HL-60 (cell line): ENCODE results near the gene HMCN1.

ENCODE experiments used
- DNase-seq, 2 experiments: peaks; one replicate each; pipeline ENCODE4 v3.0.0-alpha.2; 2010 to 2020; ENCODE audit warnings: low read depth in 1 of 2, low spot score in 1 of 2
- H3K27ac ChIP-seq: fragments of 250-450 bp; sonication (Bioruptor Pico); replicated peaks from 2 replicates; pipeline ENCODE4 v1.5.1; 2020; ENCODE audit warnings: mild to moderate bottlenecking, moderate library complexity
- H3K27me3 ChIP-seq: fragments of 250-450 bp; sonication (Bioruptor Pico); 2 replicates; pipeline ENCODE4 v1.5.1; 2021; ENCODE audit warnings: mild to moderate bottlenecking, moderate library complexity; ENCODE audit not compliant: insufficient read depth, poor library complexity, severe bottlenecking
- H3K4me3 ChIP-seq: replicated peaks from 2 replicates; pipeline ENCODE4 v1.5.1; 2011; ENCODE audit warnings: mild to moderate bottlenecking, control low read depth, low read length; ENCODE audit not compliant: insufficient read depth
- CTCF ChIP-seq: IDR thresholded peaks from one replicate; pipeline ENCODE4 v1.5.1; 2011; ENCODE audit warnings: low read length, control low read depth, inconsistent platforms; ENCODE audit not compliant: insufficient read depth
- GABPA ChIP-seq: IDR thresholded peaks from 2 replicates; pipeline ENCODE4 v1.6.1; 2012; ENCODE audit warnings: low read depth
- POLR2AphosphoS5 ChIP-seq: IDR thresholded peaks from 2 replicates; pipeline ENCODE4 v1.6.1; 2012; ENCODE audit warnings: low read depth
- REST ChIP-seq: IDR thresholded peaks from 2 replicates; pipeline ENCODE4 v1.6.1; 2012; ENCODE audit warnings: low read depth; ENCODE audit not compliant: insufficient replicate concordance
- SPI1 ChIP-seq: IDR thresholded peaks from 2 replicates; pipeline ENCODE4 v1.6.1; 2012; ENCODE audit warnings: low read depth, mild to moderate bottlenecking, borderline replicate concordance

HMCN1 gene

GRCh38 chr1:185787238-185787637 is 53.0 kb downstream of the HMCN1 start:
- DNase-seq = no peak
- no peak overlapping the region for H3K4me3 ChIP-seq
- TF ChIP-seq SPI1 = no peak
- TF ChIP-seq CTCF = no peak
- TF ChIP-seq GABPA = no peak
- TF ChIP-seq REST = no peak
- no peak for TF ChIP-seq POLR2AphosphoS5
- no peaks in the 10 kb centered on the region for H3K27me3 ChIP-seq
- H3K27ac ChIP-seq = no peak overlapping the region

- TF ChIP-seq SPI1 = no peak
- TF ChIP-seq POLR2AphosphoS5 = no peak
- TF ChIP-seq REST = no peak
- Histone ChIP-seq H3K4me3 (no peak overlapping the region), H3K27ac (no peak overlapping the region), H3K27me3 (no peaks in the 10 kb centered on the region)
- DNase-seq = no peak
Observed at GRCh38 chr1:185788386-185788785, 54.2 kb downstream of the HMCN1 start.

- Histone ChIP-seq H3K27me3 (no peaks in the 10 kb centered on the region), H3K27ac (no peak overlapping the region), H3K4me3 (no peak overlapping the region)
- no peak for TF ChIP-seq REST
- TF ChIP-seq SPI1 = no peak
- TF ChIP-seq POLR2AphosphoS5 = no peak
- no peak for TF ChIP-seq CTCF
- TF ChIP-seq GABPA = no peak
- no peak for DNase-seq
Observed at GRCh38 chr1:185789501-185790193, 55.5 kb downstream of the HMCN1 start.
